Islet precursor cell (in vitro differentiated cells): ENCODE data around the gene LRRC49.

Source experiments
- DNase-seq: peaks from one replicate; pipeline ENCODE4 v3.0.0-alpha.2; 2018

LRRC49 gene

GRCh38 chr15:71056111-71056510 lies 163.5 kb downstream of the LRRC49 start:
- no peak for DNase-seq

- no peak for DNase-seq
Measured at GRCh38 chr15:71057143-71057542, 164.5 kb downstream of the LRRC49 start.

- no peak for DNase-seq
Measured at GRCh38 chr15:71057581-71057980, 165.0 kb downstream of the LRRC49 start.

GRCh38 chr15:71060983-71061382 lies 168.4 kb downstream of the LRRC49 start:
- DNase-seq, result no peak

GRCh38 chr15:71066983-71067382 lies 174.4 kb downstream of the LRRC49 start:
- DNase-seq, result no peak

DNA sequence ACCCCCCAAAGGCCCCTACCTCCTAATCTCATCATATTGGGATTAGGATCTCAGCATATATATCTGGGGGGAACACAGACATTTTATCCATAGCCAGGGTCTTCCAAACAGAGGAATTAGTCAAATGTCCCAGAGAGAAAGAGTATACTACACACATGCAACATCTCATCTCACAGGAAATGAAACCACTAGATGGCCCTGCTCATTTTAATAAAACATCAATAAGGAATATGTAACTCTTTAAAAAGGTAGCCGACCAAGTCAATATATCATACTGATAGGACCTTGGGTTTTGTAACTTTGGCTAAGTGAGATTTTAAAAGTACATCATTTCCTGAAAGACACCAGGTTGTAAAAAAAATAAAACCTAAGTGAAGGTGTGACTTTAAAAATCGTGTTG lies 177.1 kb downstream of the LRRC49 start:
- DNase-seq, result no peak

GRCh38 chr15:71071529-71071928 lies 178.9 kb downstream of the LRRC49 start:
- DNase-seq, result no peak

DNA sequence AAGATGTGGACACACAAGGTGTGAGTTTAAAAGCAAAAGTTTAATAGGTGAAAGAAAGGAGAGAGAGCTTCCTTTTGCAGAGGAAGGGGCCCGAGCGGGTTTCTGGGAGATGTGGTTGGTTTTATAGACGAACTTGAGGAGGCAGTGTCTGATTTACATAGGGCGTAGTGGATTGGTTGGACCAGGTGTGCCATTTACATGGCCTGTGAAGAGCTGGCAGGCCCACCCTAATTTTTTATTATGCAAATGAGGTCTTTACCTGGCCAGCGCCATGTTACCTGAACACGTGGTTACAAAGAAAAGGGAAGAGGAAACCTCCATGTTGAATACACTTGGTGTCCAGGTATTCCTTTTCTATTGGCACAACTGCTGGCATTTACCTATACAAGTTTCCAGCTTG lies 179.8 kb downstream of the LRRC49 start:
- DNase-seq, result no peak

DNA sequence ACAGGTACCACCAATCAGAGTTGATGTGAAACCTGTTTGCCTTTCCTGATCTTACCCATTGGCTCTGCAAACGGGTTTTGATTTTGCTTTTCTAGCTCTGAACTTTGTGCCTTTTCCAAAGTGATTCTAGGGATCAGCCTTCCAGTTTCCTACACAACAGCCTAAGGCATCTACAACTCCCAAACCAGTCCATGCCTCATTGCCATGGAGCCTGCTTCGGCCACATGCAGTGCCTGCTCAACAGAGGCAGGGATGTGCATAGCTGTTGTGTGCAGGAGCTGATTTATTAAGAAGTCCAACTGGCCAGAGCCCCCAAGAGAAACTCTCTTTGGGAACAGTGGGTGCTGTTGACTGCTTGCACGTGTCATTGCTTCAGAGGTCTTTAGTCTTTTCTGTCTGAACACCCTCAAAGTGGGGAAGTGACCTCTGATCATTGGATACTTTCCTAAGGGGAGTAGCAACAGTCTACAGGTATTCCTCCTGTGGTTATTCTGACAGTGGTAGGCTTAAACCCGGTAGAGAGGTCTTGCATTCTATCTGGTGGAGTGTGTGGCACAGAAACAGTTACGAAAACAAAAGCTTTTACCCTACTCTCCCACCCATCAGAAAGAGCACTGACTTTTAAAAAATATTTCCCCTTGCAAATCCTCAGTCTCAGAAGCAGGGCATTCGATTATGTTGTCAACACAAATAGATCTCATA lies 186.0 kb downstream of the LRRC49 start:
- no peak for DNase-seq

- no peak for DNase-seq
Measured at GRCh38 chr15:71079208-71080044, 186.8 kb downstream of the LRRC49 start.

DNA sequence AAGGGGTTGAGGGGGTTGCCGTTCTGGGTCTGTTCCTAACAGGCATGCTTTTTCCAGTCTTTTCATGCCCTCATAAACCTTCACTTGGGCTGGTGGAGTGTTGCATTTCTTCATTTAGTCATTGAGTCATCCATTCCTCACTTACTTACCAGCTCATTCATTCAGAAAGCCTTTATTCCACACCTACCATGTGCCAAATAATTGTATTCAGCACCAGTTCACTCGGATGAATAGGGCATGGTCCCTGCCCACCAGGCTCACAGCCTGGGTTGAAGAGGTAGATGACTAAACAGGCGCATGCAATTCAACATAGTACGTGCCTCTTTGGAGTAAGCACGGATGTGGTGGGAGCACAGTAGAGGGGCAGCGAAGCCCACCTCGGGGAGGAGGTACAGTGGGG lies 187.5 kb downstream of the LRRC49 start:
- DNase-seq, result no peak

DNA sequence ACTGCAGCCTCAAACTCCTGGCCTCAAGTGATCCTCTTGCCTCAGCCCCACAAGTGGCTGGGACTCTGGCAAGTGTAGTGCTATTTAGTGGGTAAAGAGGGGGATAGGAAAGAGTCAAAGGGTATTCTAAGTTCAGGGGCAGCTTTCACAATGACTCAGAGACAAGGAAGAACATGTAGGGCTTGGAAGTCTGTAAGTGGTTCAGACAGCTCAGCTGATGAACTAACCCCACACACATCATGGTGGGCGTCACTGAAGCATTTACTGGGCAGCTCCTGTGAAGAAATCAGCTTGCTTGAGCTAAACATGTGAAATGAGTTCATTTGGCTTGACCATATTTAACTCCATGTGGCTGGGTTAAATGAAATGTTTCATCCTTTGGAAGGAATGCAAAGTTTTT lies 188.1 kb downstream of the LRRC49 start:
- no peak for DNase-seq

- no peak for DNase-seq
Measured at GRCh38 chr15:71082803-71083202, 190.2 kb downstream of the LRRC49 start.

- DNase-seq, result no peak
Measured at GRCh38 chr15:71083349-71083748, 190.7 kb downstream of the LRRC49 start.

DNA sequence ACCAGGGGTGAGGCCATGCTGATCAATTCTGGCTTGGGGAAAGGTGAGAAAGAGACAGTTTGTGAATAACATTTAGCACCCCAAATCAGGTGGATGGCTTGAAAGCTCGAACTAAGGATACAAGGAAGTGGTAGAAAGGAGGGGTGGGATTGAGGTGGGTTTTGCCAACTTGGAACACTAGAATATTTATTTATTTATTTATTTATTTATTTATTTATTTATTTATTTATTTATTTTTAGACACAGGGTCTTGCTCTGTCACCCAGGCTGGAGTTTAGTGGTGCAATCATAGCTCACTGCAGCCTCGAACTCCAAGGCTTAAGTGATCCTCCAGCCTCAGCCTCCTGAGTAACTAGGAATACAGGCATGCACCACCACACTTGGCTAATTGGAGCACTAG lies 191.6 kb downstream of the LRRC49 start:
- peak; percentile 10 for DNase-seq

DNA sequence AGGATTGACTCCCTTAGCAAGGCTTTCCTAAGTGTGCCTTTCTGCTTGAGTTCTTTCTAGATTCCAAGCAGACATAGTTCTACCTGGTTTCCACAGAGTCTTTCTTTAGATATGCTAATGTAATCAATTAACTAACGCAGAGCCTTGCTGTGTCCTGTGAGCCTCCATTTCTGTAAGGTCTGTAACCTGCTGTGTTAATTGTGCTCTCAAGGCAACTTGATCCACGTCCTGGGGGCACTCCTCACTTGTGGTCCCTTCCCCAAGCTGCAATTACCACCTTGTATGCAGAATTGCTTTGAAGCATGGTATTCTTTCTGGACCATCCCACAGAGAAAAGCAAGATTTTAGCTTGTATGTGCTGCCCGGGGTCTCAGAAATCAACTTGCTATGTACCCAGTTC lies 193.2 kb downstream of the LRRC49 start:
- DNase-seq, result peak; percentile 43

GRCh38 chr15:71088155-71088554 lies 195.5 kb downstream of the LRRC49 start:
- no peak for DNase-seq

DNA sequence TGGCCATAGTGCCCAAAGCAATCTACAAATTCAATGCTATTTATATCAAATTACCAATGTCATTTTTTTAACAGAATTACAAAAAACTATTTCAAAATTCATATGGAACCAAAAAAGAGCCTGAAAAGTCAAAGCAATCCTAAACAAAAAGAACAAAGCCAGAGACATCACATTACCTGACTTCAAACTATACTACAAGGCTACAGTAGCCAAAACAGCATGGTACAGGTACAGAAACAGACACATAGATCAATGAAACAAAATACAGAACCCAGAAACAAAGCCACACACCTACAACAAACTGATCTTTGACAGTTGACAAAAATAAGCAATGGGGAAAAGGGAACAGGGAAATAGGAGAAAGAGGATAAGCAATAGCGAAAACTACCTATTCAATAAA lies 196.1 kb downstream of the LRRC49 start:
- DNase-seq, result no peak

GRCh38 chr15:71089801-71090200 lies 197.2 kb downstream of the LRRC49 start:
- DNase-seq, result no peak

- peak; percentile 3 for DNase-seq
Measured at GRCh38 chr15:71091601-71092000, 199.0 kb downstream of the LRRC49 start.

- DNase-seq, result peak; percentile 37
Measured at GRCh38 chr15:71092056-71092600, 199.5 kb downstream of the LRRC49 start.

DNA sequence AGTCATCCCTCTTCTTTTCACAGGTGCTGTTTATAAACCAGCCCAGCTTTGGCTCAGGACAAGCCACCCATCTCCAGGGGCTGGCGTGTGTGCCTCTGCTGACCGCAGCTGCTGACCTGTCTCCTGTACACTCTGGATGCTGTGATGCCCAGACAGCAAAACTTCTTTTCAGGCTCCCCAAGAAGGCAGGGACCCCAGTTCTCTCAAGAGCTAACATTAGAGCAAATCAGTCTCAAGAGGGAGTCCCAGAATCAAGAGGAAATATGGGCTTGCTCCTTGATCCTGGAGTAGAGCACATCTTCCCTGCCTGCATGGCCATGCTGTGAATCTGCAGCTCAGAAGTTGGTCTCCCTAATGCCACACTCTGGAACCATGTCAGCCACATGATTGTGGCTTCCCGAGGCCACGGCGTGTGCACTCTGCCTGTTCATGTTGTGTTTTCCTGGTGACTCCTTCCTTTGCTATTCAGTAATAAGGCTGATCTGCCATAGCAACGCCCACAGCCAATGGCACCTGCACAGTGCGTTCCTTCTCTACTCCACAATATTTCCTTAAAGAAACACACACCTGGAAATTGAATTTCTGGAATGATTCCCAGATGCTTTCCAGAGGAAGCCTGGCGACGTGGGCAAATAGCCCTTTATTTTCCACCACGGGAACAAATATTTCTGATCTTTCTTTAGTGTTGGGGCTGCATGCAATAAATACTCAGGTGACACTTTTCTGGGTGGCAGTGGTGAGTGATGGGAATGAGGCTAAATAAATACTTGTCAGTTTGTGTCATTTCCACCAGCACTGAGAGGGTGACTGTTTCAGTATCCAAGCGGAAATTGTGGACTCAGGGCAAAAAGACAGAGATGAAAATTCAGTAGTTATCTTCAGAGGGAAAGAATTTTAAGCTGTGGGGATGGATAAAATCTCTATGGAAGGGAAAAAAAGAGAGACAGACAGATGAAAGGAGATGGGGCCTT lies 200.7 kb downstream of the LRRC49 start:
- peak; percentile 36 for DNase-seq

DNA sequence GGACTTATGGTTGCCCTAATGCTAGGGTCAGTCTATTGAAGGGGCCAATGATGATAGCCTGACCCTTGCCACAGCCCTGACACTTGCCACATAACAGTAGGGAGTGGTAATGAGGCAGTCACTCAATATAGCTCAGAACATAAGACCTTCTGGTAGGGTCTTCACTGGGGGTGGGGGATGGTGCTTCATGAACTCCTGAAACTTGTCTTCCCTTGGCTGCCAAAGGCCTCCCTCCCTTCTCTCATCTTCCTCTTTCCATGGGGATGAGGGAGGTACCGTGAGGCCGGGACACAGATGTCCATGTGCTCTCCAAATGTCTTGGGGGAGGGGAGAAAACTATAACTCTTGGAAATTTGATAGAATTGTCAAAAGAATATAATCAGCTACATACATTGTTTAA lies 201.5 kb downstream of the LRRC49 start:
- DNase-seq, result no peak
